Endodermal cell (in vitro differentiated cells): Measurements from ENCODE around the gene SGCD. TPM values are rescaled to one million over a fixed set of nuclear protein-coding genes. Genes with fewer than 3 reads are reported as not detected.

Experiments
- DNase-seq: peaks from one replicate; pipeline ENCODE4 v3.0.0-alpha.2; 2017
- H3K27ac ChIP-seq: 2 replicates; pipeline ENCODE4 v1.5.1; 2013; ENCODE audit warnings: mild to moderate bottlenecking, low read depth, low read length, moderate library complexity
- H3K27me3 ChIP-seq: 2 replicates; pipeline ENCODE4 v1.6.1; 2013; ENCODE audit warnings: mild to moderate bottlenecking, low read length, moderate library complexity; ENCODE audit not compliant: insufficient read depth, control insufficient read depth, poor library complexity, severe bottlenecking
- H3K36me3 ChIP-seq: 2 replicates; pipeline ENCODE4 v1.7.0; 2013; ENCODE audit warnings: mild to moderate bottlenecking, low read length, moderate library complexity; ENCODE audit not compliant: control insufficient read depth, insufficient read depth
- H3K4me1 ChIP-seq: one replicate; pipeline ENCODE4 v1.7.0; 2013; ENCODE audit warnings: low read length; ENCODE audit not compliant: control insufficient read depth, insufficient read depth
- H3K4me3 ChIP-seq: 2 replicates; pipeline ENCODE4 v1.5.1; 2013; ENCODE audit warnings: mild to moderate bottlenecking, low read length, moderate library complexity
- H3K9ac ChIP-seq: 2 replicates; pipeline ENCODE4 v1.6.1; 2013; ENCODE audit warnings: mild to moderate bottlenecking, low read length, moderate library complexity; ENCODE audit not compliant: poor library complexity, severe bottlenecking; ENCODE audit errors: extremely low read depth
- H3K9me3 ChIP-seq: 2 replicates; pipeline ENCODE4 v1.6.1; 2013; ENCODE audit warnings: mild to moderate bottlenecking, low read length, moderate library complexity; ENCODE audit not compliant: control insufficient read depth
- H3K27ac Mint-ChIP-seq: 2 replicates; pipeline ENCODE4 v1.8.0; 2020; ENCODE audit warnings: mixed read lengths
- H3K27me3 Mint-ChIP-seq: 2 replicates; pipeline ENCODE4 v1.8.0; 2021; ENCODE audit warnings: mild to moderate bottlenecking, mixed read lengths; ENCODE audit not compliant: insufficient read depth
- H3K36me3 Mint-ChIP-seq: 2 replicates; pipeline ENCODE4 v1.8.0; 2020; ENCODE audit warnings: low read depth, mixed read lengths
- H3K4me1 Mint-ChIP-seq: 2 replicates; pipeline ENCODE4 v1.8.0; 2020; ENCODE audit warnings: mixed read lengths
- H3K4me3 Mint-ChIP-seq: 2 replicates; pipeline ENCODE4 v1.8.0; 2020; ENCODE audit warnings: mild to moderate bottlenecking, moderate library complexity, mixed read lengths
- H3K9me3 Mint-ChIP-seq: 2 replicates; pipeline ENCODE4 v1.8.0; 2020; ENCODE audit warnings: mild to moderate bottlenecking, mixed read lengths
- CTCF ChIP-seq: fragments of 200-600 bp; sonication (generic); conservative IDR thresholded peaks from 2 replicates; pipeline ENCODE4 v1.5.0; 2021; ENCODE audit warnings: antibody characterized with exemption, mild to moderate bottlenecking
- WGBS, 2 experiments: methylation state at CpG; one replicate each; pipeline versions ENCODE4 v1.1.5 to v1.1.7; 2013; ENCODE audit warnings: missing lambda C conversion rate in 2 of 2, mixed read lengths in 1 of 2; ENCODE audit not compliant: insufficient coverage in 1 of 2, insufficient read length in 1 of 2; 5-methylcytosine and 5-hydroxymethylcytosine counted together
- total RNA-seq, 2 donors: library from RNA; stranded (reverse); fragmentation: NEBNext Ultra II Directional in 1 of 2; extraction: Animal tissue kit (Norgen Biotek cat#: 25700) in 1 of 2; gene quantifications; 2 replicates in 1 of 2; 3 replicates in 1 of 2; pipeline ENCODE4 v1.2.1, GENCODE V29; 2021

SGCD gene
- total RNA-seq, 2 donors from 2014 or later = 0.04 to 0.42 TPM

- 18% methylated on average over 3 of the region's 3 CpGs; no CpG with 5 or more reads in 1 of the 2 experiments for WGBS, 2 experiments
- H3K27ac Mint-ChIP-seq = peak overlapping the region; percentile 20
- H3K9me3 Mint-ChIP-seq = peaks cover 5% of the 10 kb centered on the region
- peak; percentile 78 for DNase-seq
- no peaks in the 10 kb centered on the region for H3K9me3 ChIP-seq
- H3K4me1 Mint-ChIP-seq = peaks cover 24% of the 10 kb centered on the region
- no peaks in the 10 kb centered on the region for H3K36me3 ChIP-seq
- no peak overlapping the region for H3K4me3 Mint-ChIP-seq
- no peaks in the 10 kb centered on the region for H3K36me3 Mint-ChIP-seq
- peaks cover 11% of the 10 kb centered on the region for H3K4me1 ChIP-seq
- H3K9ac ChIP-seq = no peak overlapping the region
- H3K27me3 ChIP-seq = peaks cover 5% of the 10 kb centered on the region
- no peaks in the 10 kb centered on the region for H3K27me3 Mint-ChIP-seq
- H3K4me3 ChIP-seq = no peak overlapping the region
- TF ChIP-seq CTCF = no peak
- no peak overlapping the region for H3K27ac ChIP-seq
Measured at GRCh38 chr5:156800929-156801328, 474.0 kb downstream of the SGCD start.

GRCh38 chr5:156802501-156802900 is 475.5 kb downstream of the SGCD start:
- no peak overlapping the region for H3K4me3 ChIP-seq
- Mint-ChIP-seq H3K36me3 (peaks cover 2% of the 10 kb centered on the region), H3K27ac (no peak overlapping the region), H3K4me3 (no peak overlapping the region), H3K4me1 (peaks cover 24% of the 10 kb centered on the region), H3K27me3 (no peaks in the 10 kb centered on the region), H3K9me3 (peaks cover 11% of the 10 kb centered on the region)
- H3K9me3 ChIP-seq = no peaks in the 10 kb centered on the region
- H3K4me1 ChIP-seq = peaks cover 11% of the 10 kb centered on the region
- peak overlapping the region; percentile 5 for H3K27ac ChIP-seq
- TF ChIP-seq CTCF = no peak
- H3K9ac ChIP-seq = no peak overlapping the region
- 41 to 74% methylated on average over 4 to 5 of the region's 5 CpGs for WGBS, 2 experiments
- H3K36me3 ChIP-seq = no peaks in the 10 kb centered on the region
- no peak for DNase-seq
- H3K27me3 ChIP-seq = peaks cover 5% of the 10 kb centered on the region

GRCh38 chr5:156803404-156803803 is 476.4 kb downstream of the SGCD start:
- no peak overlapping the region for H3K27ac ChIP-seq
- H3K36me3 ChIP-seq = no peaks in the 10 kb centered on the region
- H3K36me3 Mint-ChIP-seq = peaks cover 2% of the 10 kb centered on the region
- peaks cover 5% of the 10 kb centered on the region for H3K27me3 ChIP-seq
- no peak overlapping the region for H3K4me3 ChIP-seq
- H3K9me3 ChIP-seq = no peaks in the 10 kb centered on the region
- H3K27me3 Mint-ChIP-seq = no peaks in the 10 kb centered on the region
- WGBS, 2 experiments = 86 to 97% methylated on average over 1 to 2 of the region's 2 CpGs
- peaks cover 24% of the 10 kb centered on the region for H3K4me1 Mint-ChIP-seq
- H3K9me3 Mint-ChIP-seq = peaks cover 11% of the 10 kb centered on the region
- H3K4me1 ChIP-seq = peaks cover 11% of the 10 kb centered on the region
- H3K27ac Mint-ChIP-seq = no peak overlapping the region
- H3K4me3 Mint-ChIP-seq = no peak overlapping the region
- no peak for DNase-seq
- TF ChIP-seq CTCF = no peak
- no peak overlapping the region for H3K9ac ChIP-seq
